Keratinocyte (primary cell): Measurements from ENCODE around the gene RAB7B.

Experiments used
- EZH2 ChIP-seq: IDR thresholded peaks from one replicate; pipeline ENCODE4 v1.6.1; 2012; ENCODE audit warnings: inconsistent platforms, mild to moderate bottlenecking, low read length, moderate library complexity
- TF ChIP-seq, protein P1 (sequence below), 3 experiments: IDR thresholded peaks in 1 of 3; conservative IDR thresholded peaks in 1 of 3; optimal IDR thresholded peaks in 1 of 3; 2 replicates in 2 of 3; 3 replicates in 1 of 3; pipeline versions ENCODE3 to v1.5.1; 2011; ENCODE audit warnings: low read length in 3 of 3, mild to moderate bottlenecking in 3 of 3, moderate library complexity in 2 of 3, control low read depth in 1 of 3, inconsistent platforms in 1 of 3; ENCODE audit not compliant: insufficient read depth in 2 of 3; ENCODE audit errors: extremely low read depth in 1 of 3

DNA sequence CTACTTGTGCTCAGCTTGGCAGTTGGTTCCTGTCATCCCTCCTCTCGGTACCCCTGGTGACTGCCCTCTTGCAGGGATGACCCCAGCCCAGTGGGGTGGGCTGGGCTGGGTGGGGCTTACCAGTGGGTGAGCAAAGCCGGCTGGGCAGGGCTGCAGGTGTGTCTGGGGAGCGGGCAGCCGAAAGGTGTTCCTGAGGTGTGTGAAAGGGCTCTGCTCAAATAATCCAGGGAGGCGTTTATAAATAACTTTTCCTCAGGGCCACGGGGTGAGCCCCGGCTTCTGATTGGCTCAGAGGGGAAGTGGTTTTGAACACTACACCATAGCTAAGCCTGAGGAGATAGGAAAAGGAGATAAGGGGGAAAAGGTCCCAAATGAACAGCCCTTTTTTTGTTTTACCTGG is 60.0 kb downstream of the RAB7B start, which contains the start of gene SLC26A9:
- TF ChIP-seq, protein P1, sequence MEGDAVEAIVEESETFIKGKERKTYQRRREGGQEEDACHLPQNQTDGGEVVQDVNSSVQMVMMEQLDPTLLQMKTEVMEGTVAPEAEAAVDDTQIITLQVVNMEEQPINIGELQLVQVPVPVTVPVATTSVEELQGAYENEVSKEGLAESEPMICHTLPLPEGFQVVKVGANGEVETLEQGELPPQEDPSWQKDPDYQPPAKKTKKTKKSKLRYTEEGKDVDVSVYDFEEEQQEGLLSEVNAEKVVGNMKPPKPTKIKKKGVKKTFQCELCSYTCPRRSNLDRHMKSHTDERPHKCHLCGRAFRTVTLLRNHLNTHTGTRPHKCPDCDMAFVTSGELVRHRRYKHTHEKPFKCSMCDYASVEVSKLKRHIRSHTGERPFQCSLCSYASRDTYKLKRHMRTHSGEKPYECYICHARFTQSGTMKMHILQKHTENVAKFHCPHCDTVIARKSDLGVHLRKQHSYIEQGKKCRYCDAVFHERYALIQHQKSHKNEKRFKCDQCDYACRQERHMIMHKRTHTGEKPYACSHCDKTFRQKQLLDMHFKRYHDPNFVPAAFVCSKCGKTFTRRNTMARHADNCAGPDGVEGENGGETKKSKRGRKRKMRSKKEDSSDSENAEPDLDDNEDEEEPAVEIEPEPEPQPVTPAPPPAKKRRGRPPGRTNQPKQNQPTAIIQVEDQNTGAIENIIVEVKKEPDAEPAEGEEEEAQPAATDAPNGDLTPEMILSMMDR (optimal IDR thresholded peaks at IDR 0.05 in 1 of 3, IDR thresholded peaks at IDR 0.05 in 1 of 3, conservative IDR thresholded peaks at IDR 0.05 in 1 of 3; ENCODE audit: extremely low read depth in 1 of 3, insufficient read depth in 2 of 3, low read length in 3 of 3) = no peak
- no peak for TF ChIP-seq EZH2
